Liver (tissue), 3 donors: ENCODE data around the gene TBC1D3B.

Experiments used
- CTCF ChIP-seq: fragments of 150-350 bp; IDR thresholded peaks from 2 replicates; pipeline ENCODE4 v1.5.1; 2017; ENCODE audit warnings: improper control_type of control experiment, low read depth, low read length; ENCODE audit not compliant: missing input control
- JUND ChIP-seq, 2 donors: IDR thresholded peaks; 2 replicates each; pipeline ENCODE4 v1.6.1; 2016; ENCODE audit warnings: antibody characterized with exemption in 2 of 2
- donor health status: healthy.
- donor health status: healthy.

GRCh38 chr17:36130346-36130745 is 46.1 kb downstream of the TBC1D3B start:
- TF ChIP-seq JUND (IDR thresholded peaks at IDR 0.05) (no peak), CTCF (no peak)
